PC-3 (cell line): ENCODE results near the gene TAF9B.

ENCODE experiments used
- EZH2 ChIP-seq: fragments of 300-600 bp; sonication (generic); IDR thresholded peaks from one replicate; pipeline ENCODE4 v1.6.1; 2017; ENCODE audit warnings: antibody characterized with exemption, mild to moderate bottlenecking, low read length; ENCODE audit not compliant: unreplicated experiment
- EZH2phosphoT487 ChIP-seq: fragments of 300-600 bp; sonication (generic); IDR thresholded peaks from 2 replicates; pipeline ENCODE4 v1.6.1; 2018; ENCODE audit warnings: mild to moderate bottlenecking, antibody characterized with exemption, low read length, borderline replicate concordance
- TF ChIP-seq, protein P1 (sequence below): fragments of 300-600 bp; sonication (generic); conservative IDR thresholded peaks from 2 replicates; pipeline ENCODE4 v1.5.1; 2017; ENCODE audit warnings: antibody characterized with exemption, low read depth, mild to moderate bottlenecking, low read length

GRCh38 chrX:78116766-78117165 is 22.7 kb downstream of the TAF9B start:
- TF ChIP-seq, protein P1, sequence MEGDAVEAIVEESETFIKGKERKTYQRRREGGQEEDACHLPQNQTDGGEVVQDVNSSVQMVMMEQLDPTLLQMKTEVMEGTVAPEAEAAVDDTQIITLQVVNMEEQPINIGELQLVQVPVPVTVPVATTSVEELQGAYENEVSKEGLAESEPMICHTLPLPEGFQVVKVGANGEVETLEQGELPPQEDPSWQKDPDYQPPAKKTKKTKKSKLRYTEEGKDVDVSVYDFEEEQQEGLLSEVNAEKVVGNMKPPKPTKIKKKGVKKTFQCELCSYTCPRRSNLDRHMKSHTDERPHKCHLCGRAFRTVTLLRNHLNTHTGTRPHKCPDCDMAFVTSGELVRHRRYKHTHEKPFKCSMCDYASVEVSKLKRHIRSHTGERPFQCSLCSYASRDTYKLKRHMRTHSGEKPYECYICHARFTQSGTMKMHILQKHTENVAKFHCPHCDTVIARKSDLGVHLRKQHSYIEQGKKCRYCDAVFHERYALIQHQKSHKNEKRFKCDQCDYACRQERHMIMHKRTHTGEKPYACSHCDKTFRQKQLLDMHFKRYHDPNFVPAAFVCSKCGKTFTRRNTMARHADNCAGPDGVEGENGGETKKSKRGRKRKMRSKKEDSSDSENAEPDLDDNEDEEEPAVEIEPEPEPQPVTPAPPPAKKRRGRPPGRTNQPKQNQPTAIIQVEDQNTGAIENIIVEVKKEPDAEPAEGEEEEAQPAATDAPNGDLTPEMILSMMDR, result no peak
- TF ChIP-seq EZH2phosphoT487 (no peak), EZH2 (no peak)
